HCT116 (cell line): ENCODE results near the gene ZIC4. TPM values are rescaled to one million over a fixed set of nuclear protein-coding genes. Genes with fewer than 3 reads are reported as not detected.

Experiments
- ATAC-seq: fragments of 200-7000 bp; cut with Tn5 transposase; 2 replicates; pipeline ENCODE4 v1.9.1; 2020; ENCODE audit warnings: mild to moderate bottlenecking, moderate library complexity
- BruUV-seq: library from RNA; stranded (reverse); fragments of 400-500 nt; replicated peaks from 2 replicates; lab custom pipeline; 2021; lab: Mats Ljungman, UMichigan
- CTCF ChIA-PET: fragments of 300-600 bp; sonication (Branson Sonifier 250); formaldehyde crosslinking; loops from one replicate; lab custom pipeline; 2021; ENCODE audit warnings: antibody characterized with exemption; lab: Charles Lee
- POLR2A ChIA-PET: fragments of 300-600, 350-600 bp; sonication (Branson Sonifier 250); formaldehyde crosslinking; loops from one replicate; lab custom pipeline; 2021; ENCODE audit warnings: antibody characterized with exemption; lab: Charles Lee
- RAD21 ChIA-PET, 2 experiments: fragments of 300-600 bp; sonication (Branson Sonifier 250); formaldehyde crosslinking; loops; one replicate each; lab custom pipeline; 2023; ENCODE audit warnings: low total read pairs in 2 of 2; ENCODE audit not compliant: uncharacterized antibody in 2 of 2, unreplicated experiment in 2 of 2, low non-redundant PET in 1 of 2; lab: Charles Lee
- DNase-seq: peaks from one replicate; pipeline ENCODE4 v3.0.0-alpha.2; 2010; ENCODE audit warnings: low read depth, low spot score
- H2AFZ ChIP-seq: fragments of 200-600 bp; shearing (Covaris generic), sonication (generic); 2 replicates; pipeline ENCODE4 v1.6.1; 2017; ENCODE audit warnings: low read depth, mixed run types, mixed read lengths, antibody characterized with exemption, low read length; ENCODE audit not compliant: poor library complexity, severe bottlenecking
- H3K27ac ChIP-seq: 2 replicates; pipeline ENCODE4 v1.5.1; 2012; ENCODE audit warnings: low read depth, low read length
- H3K27me3 ChIP-seq: fragments of 200-600 bp; sonication (generic); 2 replicates; pipeline ENCODE4 v1.6.1; 2016; ENCODE audit warnings: mixed run types, low read length, mixed read lengths; ENCODE audit not compliant: insufficient read depth
- H3K36me3 ChIP-seq, 2 experiments: fragments of 200-500 bp in 1 of 2; fragments of 200-600 bp in 1 of 2; sonication (Bioruptor generic) in 1 of 2; sonication (generic) in 1 of 2; 2 replicates each; pipeline versions ENCODE4 v1.5.1 to v1.6.1; 2014 to 2016; ENCODE audit warnings: low read length in 2 of 2, inconsistent platforms in 1 of 2, mixed read lengths in 1 of 2, mixed run types in 1 of 2; ENCODE audit not compliant: insufficient read depth in 2 of 2, control insufficient read depth in 1 of 2
- H3K4me1 ChIP-seq, 2 experiments: fragments of 200-600 bp in 1 of 2; sonication (generic) in 1 of 2; 2 replicates each; pipeline versions ENCODE4 v1.5.1 to v1.6.1; 2012 to 2017; ENCODE audit warnings: low read length in 2 of 2, inconsistent platforms in 1 of 2, mild to moderate bottlenecking in 1 of 2, mixed read lengths in 1 of 2, mixed run types in 1 of 2, moderate library complexity in 1 of 2; ENCODE audit not compliant: insufficient read depth in 2 of 2, control insufficient read depth in 1 of 2
- H3K4me2 ChIP-seq: fragments of 200-600 bp; sonication (generic); 2 replicates; pipeline ENCODE4 v1.6.1; 2017; ENCODE audit warnings: mixed run types, low read length, mixed read lengths
- H3K4me3 ChIP-seq, 2 experiments: fragments of 200-600 bp in 1 of 2; sonication (generic) in 1 of 2; replicated peaks in 1 of 2; 2 replicates each; pipeline ENCODE4 v1.5.1; 2011 to 2016; ENCODE audit warnings: low read length in 2 of 2, control low read depth in 1 of 2, low read depth in 1 of 2, mild to moderate bottlenecking in 1 of 2, mixed read lengths in 1 of 2, mixed run types in 1 of 2
- H3K79me2 ChIP-seq: fragments of 200-600 bp; sonication (generic); 2 replicates; pipeline ENCODE4 v1.6.1; 2017; ENCODE audit warnings: mild to moderate bottlenecking, mixed run types, low read length, moderate library complexity, mixed read lengths; ENCODE audit not compliant: insufficient read depth
- H3K9ac ChIP-seq: fragments of 200-600 bp; sonication (generic); 2 replicates; pipeline ENCODE4 v1.6.1; 2016; ENCODE audit warnings: low read length, mixed read lengths
- H3K9me2 ChIP-seq: fragments of 200-600 bp; sonication (generic), shearing (Covaris generic); 2 replicates; pipeline ENCODE4 v1.6.1; 2017; ENCODE audit warnings: mixed run types, mild to moderate bottlenecking, moderate library complexity; ENCODE audit not compliant: insufficient read depth
- H3K9me3 ChIP-seq, 2 experiments: fragments of 200-500 bp in 1 of 2; fragments of 200-600 bp in 1 of 2; sonication (Bioruptor generic) in 1 of 2; sonication (generic) in 1 of 2; 2 replicates each; pipeline ENCODE4 v1.6.1; 2014 to 2017; ENCODE audit warnings: low read length in 2 of 2, mixed read lengths in 2 of 2, inconsistent platforms in 1 of 2, low read depth in 1 of 2, mild to moderate bottlenecking in 1 of 2, mixed run types in 1 of 2, moderate library complexity in 1 of 2; ENCODE audit not compliant: control insufficient read depth in 1 of 2, insufficient read depth in 1 of 2
- H4K20me1 ChIP-seq: fragments of 200-600 bp; sonication (generic), shearing (Covaris generic); 2 replicates; pipeline ENCODE4 v1.6.1; 2017; ENCODE audit warnings: mixed run types, mild to moderate bottlenecking, moderate library complexity; ENCODE audit not compliant: insufficient read depth
- CBX3 ChIP-seq: IDR thresholded peaks from 2 replicates; pipeline ENCODE4 v1.6.1; 2012; ENCODE audit warnings: low read depth
- CEBPB ChIP-seq: IDR thresholded peaks from 2 replicates; pipeline ENCODE4 v1.6.1; 2012; ENCODE audit warnings: low read depth
- EGR1 ChIP-seq: IDR thresholded peaks from 2 replicates; pipeline ENCODE4 v1.6.1; 2012; ENCODE audit warnings: low read depth
- ELF1 ChIP-seq: IDR thresholded peaks from 2 replicates; pipeline ENCODE4 v1.6.1; 2012; ENCODE audit warnings: low read depth, borderline replicate concordance
- EZH2 ChIP-seq: fragments of 200-600 bp; sonication (generic); IDR thresholded peaks from 2 replicates; pipeline ENCODE4 v1.6.1; 2017; ENCODE audit warnings: antibody characterized with exemption, mixed run types
- EZH2phosphoT487 ChIP-seq: fragments of 200-600 bp; IDR thresholded peaks from 2 replicates; pipeline ENCODE4 v1.6.1; 2018; ENCODE audit warnings: antibody characterized with exemption, borderline replicate concordance
- FOSL1 ChIP-seq: IDR thresholded peaks from 2 replicates; pipeline ENCODE4 v1.6.1; 2012; ENCODE audit warnings: low read depth
- JUND ChIP-seq: IDR thresholded peaks from 2 replicates; pipeline ENCODE4 v1.6.1; 2012
- POLR2A ChIP-seq: IDR thresholded peaks from 2 replicates; pipeline ENCODE4 v1.7.0; 2011; ENCODE audit warnings: borderline replicate concordance; ENCODE audit not compliant: insufficient read depth, insufficient read length; ENCODE audit errors: extremely low read depth
- POLR2AphosphoS5 ChIP-seq: IDR thresholded peaks from 2 replicates; pipeline ENCODE4 v1.6.1; 2011; ENCODE audit warnings: mild to moderate bottlenecking, low read depth, low read length, moderate library complexity
- SIN3A ChIP-seq: IDR thresholded peaks from 2 replicates; pipeline ENCODE4 v1.6.1; 2012; ENCODE audit warnings: low read depth
- SP1 ChIP-seq: IDR thresholded peaks from 2 replicates; pipeline ENCODE4 v1.6.1; 2012; ENCODE audit warnings: low read depth
- TCF7L2 ChIP-seq: IDR thresholded peaks from 2 replicates; pipeline ENCODE4 v1.7.0; 2011; ENCODE audit warnings: borderline replicate concordance, inconsistent platforms; ENCODE audit not compliant: insufficient read depth, insufficient read length; ENCODE audit errors: extremely low read depth
- YY1 ChIP-seq: IDR thresholded peaks from 2 replicates; pipeline ENCODE4 v1.6.1; 2011; ENCODE audit warnings: low read length, low read depth, moderate library complexity, mild to moderate bottlenecking; ENCODE audit not compliant: insufficient replicate concordance; ENCODE audit errors: extremely low read depth
- ZFX ChIP-seq: fragments of 450-650 bp; IDR thresholded peaks from 2 replicates; pipeline ENCODE4 v1.6.1; 2017
- intact Hi-C: fragments of 100-400 bp; cut with micrococcal nuclease; formaldehyde crosslinking; loops from 2 replicates; pipeline ENCODE4 v1.10.0; 2022
- total RNA-seq: library from RNA; stranded (reverse); gene quantifications from one replicate; pipeline ENCODE4 v1.2.1, GENCODE V29; 2021; ENCODE audit not compliant: unreplicated experiment
- TF ChIP-seq, protein P1 (sequence below), 3 experiments: fragments of 200-600 bp in 1 of 3; sonication (generic) in 1 of 3; IDR thresholded peaks in 2 of 3; conservative IDR thresholded peaks in 1 of 3; 2 replicates each; pipeline ENCODE4 v1.5.1; 2012 to 2017; ENCODE audit warnings: low read depth in 2 of 3, low read length in 2 of 3, antibody characterized with exemption in 1 of 3, borderline replicate concordance in 1 of 3, control low read depth in 1 of 3, mild to moderate bottlenecking in 1 of 3, mixed read lengths in 1 of 3, mixed run types in 1 of 3, moderate library complexity in 1 of 3; ENCODE audit not compliant: insufficient read depth in 1 of 3
- TF ChIP-seq, protein P2 (sequence below): IDR thresholded peaks from 2 replicates; pipeline ENCODE4 v1.6.1; 2012
- TF ChIP-seq, protein P3 (sequence below): IDR thresholded peaks from 2 replicates; pipeline ENCODE4 v1.6.1; 2011; ENCODE audit warnings: mild to moderate bottlenecking, low read length, moderate library complexity; ENCODE audit not compliant: insufficient replicate concordance; ENCODE audit errors: extremely low read depth
- TF ChIP-seq, protein P4 (sequence below): IDR thresholded peaks from 2 replicates; pipeline ENCODE4 v1.6.1; 2012; ENCODE audit warnings: low read depth

ZIC4 gene
- total RNA-seq, 1 experiment from 2014 or later, result not detected

DNA sequence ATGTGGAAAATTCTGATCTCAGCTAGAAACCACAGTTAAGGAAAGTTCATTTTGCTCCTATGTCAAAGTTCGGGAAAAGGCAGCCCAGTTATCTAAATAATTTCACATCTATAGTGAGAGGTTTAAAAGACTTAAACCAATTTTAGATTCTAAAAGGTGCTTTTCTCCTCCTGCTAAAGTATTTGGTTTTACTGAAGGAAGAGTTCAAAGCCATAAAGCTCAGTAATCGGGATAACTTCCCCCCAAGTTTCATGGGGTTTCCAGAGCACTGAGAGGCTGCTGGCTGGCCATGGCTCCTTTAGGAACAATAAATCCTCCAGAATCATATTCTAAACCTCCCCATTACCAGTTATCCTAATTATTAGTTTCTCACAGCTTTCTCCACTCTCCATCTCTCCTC, 38.2 kb downstream of the ZIC4 start (continued):
- TF ChIP-seq, protein P1, sequence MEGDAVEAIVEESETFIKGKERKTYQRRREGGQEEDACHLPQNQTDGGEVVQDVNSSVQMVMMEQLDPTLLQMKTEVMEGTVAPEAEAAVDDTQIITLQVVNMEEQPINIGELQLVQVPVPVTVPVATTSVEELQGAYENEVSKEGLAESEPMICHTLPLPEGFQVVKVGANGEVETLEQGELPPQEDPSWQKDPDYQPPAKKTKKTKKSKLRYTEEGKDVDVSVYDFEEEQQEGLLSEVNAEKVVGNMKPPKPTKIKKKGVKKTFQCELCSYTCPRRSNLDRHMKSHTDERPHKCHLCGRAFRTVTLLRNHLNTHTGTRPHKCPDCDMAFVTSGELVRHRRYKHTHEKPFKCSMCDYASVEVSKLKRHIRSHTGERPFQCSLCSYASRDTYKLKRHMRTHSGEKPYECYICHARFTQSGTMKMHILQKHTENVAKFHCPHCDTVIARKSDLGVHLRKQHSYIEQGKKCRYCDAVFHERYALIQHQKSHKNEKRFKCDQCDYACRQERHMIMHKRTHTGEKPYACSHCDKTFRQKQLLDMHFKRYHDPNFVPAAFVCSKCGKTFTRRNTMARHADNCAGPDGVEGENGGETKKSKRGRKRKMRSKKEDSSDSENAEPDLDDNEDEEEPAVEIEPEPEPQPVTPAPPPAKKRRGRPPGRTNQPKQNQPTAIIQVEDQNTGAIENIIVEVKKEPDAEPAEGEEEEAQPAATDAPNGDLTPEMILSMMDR (IDR thresholded peaks at IDR 0.05 in 2 of 3, conservative IDR thresholded peaks at IDR 0.05 in 1 of 3; ENCODE audit: borderline replicate concordance in 1 of 3, insufficient read depth in 1 of 3, low read depth in 2 of 3, low read length in 2 of 3), result no peak
- no peak for TF ChIP-seq CBX3
- no peak for TF ChIP-seq FOSL1
- no peak for TF ChIP-seq SIN3A
- TF ChIP-seq EGR1, result no peak
- TF ChIP-seq JUND, result no peak
- TF ChIP-seq, protein P2, sequence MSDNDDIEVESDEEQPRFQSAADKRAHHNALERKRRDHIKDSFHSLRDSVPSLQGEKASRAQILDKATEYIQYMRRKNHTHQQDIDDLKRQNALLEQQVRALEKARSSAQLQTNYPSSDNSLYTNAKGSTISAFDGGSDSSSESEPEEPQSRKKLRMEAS, result no peak
- no peak for TF ChIP-seq ELF1
- TF ChIP-seq EZH2phosphoT487, result no peak
- no peak for TF ChIP-seq CEBPB
- TF ChIP-seq ZFX, result no peak
- TF ChIP-seq POLR2AphosphoS5, result no peak
- no peak for TF ChIP-seq SP1
- TF ChIP-seq YY1, result no peak
- TF ChIP-seq, all 23 proteins: peak for 0

DNA sequence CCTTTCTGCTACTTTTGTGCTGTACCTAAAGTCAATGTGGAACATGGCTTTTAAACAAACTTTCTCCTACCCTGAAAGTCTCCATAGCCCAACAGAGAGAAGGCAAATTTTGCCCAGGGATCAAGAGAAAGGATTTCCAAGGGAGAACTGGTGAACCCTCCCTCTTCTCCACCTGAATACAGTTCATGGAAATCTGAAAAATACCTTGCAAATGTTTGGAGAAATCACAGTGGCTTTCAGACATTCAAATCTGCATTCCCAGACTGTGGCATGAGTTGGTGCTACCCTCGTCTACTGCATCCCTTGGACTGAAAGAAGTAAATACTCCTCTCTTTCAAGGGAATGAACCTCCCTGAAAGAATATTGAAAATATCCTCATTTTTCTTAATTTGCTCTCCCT, 38.7 kb downstream of the ZIC4 start:
- ChIA-PET POLR2A (no interaction called here), CTCF (no interaction called here), RAD21 (no interaction called here)
- intact Hi-C loops, result no loop called here
- DNase-seq (no peak), ATAC-seq (no peak)
- Histone ChIP-seq H3K27ac (no peak overlapping the region), H3K36me3 (no peaks in the 10 kb centered on the region), H3K79me2 (no peaks in the 10 kb centered on the region), H3K4me1 (no peaks in the 10 kb centered on the region), H3K9me3 (no peaks in the 10 kb centered on the region), H3K4me2 (no peak overlapping the region), H3K4me3 (no peak overlapping the region), H3K9ac (no peak overlapping the region), H4K20me1 (no peaks in the 10 kb centered on the region), H3K9me2 (no peaks in the 10 kb centered on the region), H2AFZ (no peak overlapping the region), H3K27me3 (peaks cover 6% of the 10 kb centered on the region; the same call in 1 of the 2 replicates)
- BruUV-seq, result no TSS peak
- TF ChIP-seq, protein P3, sequence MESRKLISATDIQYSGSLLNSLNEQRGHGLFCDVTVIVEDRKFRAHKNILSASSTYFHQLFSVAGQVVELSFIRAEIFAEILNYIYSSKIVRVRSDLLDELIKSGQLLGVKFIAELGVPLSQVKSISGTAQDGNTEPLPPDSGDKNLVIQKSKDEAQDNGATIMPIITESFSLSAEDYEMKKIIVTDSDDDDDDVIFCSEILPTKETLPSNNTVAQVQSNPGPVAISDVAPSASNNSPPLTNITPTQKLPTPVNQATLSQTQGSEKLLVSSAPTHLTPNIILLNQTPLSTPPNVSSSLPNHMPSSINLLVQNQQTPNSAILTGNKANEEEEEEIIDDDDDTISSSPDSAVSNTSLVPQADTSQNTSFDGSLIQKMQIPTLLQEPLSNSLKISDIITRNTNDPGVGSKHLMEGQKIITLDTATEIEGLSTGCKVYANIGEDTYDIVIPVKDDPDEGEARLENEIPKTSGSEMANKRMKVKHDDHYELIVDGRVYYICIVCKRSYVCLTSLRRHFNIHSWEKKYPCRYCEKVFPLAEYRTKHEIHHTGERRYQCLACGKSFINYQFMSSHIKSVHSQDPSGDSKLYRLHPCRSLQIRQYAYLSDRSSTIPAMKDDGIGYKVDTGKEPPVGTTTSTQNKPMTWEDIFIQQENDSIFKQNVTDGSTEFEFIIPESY, result no peak
- TF ChIP-seq CBX3 (no peak), EGR1 (no peak), ZFX (no peak), EZH2 (no peak), TCF7L2 (no peak), POLR2A (no peak), EZH2phosphoT487 (no peak)
- TF ChIP-seq, protein P4, sequence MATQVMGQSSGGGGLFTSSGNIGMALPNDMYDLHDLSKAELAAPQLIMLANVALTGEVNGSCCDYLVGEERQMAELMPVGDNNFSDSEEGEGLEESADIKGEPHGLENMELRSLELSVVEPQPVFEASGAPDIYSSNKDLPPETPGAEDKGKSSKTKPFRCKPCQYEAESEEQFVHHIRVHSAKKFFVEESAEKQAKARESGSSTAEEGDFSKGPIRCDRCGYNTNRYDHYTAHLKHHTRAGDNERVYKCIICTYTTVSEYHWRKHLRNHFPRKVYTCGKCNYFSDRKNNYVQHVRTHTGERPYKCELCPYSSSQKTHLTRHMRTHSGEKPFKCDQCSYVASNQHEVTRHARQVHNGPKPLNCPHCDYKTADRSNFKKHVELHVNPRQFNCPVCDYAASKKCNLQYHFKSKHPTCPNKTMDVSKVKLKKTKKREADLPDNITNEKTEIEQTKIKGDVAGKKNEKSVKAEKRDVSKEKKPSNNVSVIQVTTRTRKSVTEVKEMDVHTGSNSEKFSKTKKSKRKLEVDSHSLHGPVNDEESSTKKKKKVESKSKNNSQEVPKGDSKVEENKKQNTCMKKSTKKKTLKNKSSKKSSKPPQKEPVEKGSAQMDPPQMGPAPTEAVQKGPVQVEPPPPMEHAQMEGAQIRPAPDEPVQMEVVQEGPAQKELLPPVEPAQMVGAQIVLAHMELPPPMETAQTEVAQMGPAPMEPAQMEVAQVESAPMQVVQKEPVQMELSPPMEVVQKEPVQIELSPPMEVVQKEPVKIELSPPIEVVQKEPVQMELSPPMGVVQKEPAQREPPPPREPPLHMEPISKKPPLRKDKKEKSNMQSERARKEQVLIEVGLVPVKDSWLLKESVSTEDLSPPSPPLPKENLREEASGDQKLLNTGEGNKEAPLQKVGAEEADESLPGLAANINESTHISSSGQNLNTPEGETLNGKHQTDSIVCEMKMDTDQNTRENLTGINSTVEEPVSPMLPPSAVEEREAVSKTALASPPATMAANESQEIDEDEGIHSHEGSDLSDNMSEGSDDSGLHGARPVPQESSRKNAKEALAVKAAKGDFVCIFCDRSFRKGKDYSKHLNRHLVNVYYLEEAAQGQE, result no peak
